NB4 (cell line): Measurements from ENCODE around the gene OLA1.

Experiments
- CTCF ChIP-seq: IDR thresholded peaks from one replicate; pipeline ENCODE4 v1.5.1; 2012; ENCODE audit warnings: low read depth, low read length
- MAX ChIP-seq: IDR thresholded peaks from 2 replicates; pipeline ENCODE4 v1.6.1; 2011; ENCODE audit warnings: low read depth, low read length
- POLR2A ChIP-seq: IDR thresholded peaks from 2 replicates; pipeline ENCODE4 v1.6.1; 2011; ENCODE audit warnings: mild to moderate bottlenecking; ENCODE audit not compliant: insufficient read length; ENCODE audit errors: extremely low read depth

GRCh38 chr2:174211954-174212353, 36.4 kb downstream of the OLA1 start:
- TF ChIP-seq CTCF = no peak
- no peak for TF ChIP-seq MAX
- no peak for TF ChIP-seq POLR2A
